Immature natural killer cell (primary cell): ENCODE measurements around the gene FBLN2. TPM values are rescaled to one million over a fixed set of nuclear protein-coding genes. Genes with fewer than 3 reads are reported as not detected.

Source experiments
- DNase-seq, 3 donors: peaks; one replicate each; pipeline ENCODE4 v3.0.0; 2022; ENCODE audit warnings: mixed read lengths in 1 of 3
- H3K27ac Mint-ChIP-seq, 6 donors: one replicate each; pipeline ENCODE4 v1.8.0; 2020; ENCODE audit warnings: mixed read lengths in 6 of 6, mild to moderate bottlenecking in 5 of 6, inconsistent platforms in 4 of 6, moderate library complexity in 3 of 6
- H3K27me3 Mint-ChIP-seq, 3 donors: one replicate each; pipeline ENCODE4 v1.8.0; 2020 to 2021; ENCODE audit warnings: low read depth in 3 of 3, mild to moderate bottlenecking in 3 of 3, mixed read lengths in 3 of 3, moderate library complexity in 3 of 3, inconsistent platforms in 1 of 3
- H3K36me3 Mint-ChIP-seq, 3 donors: one replicate each; pipeline ENCODE4 v1.8.0; 2020; ENCODE audit warnings: mixed read lengths in 3 of 3, inconsistent platforms in 2 of 3, mild to moderate bottlenecking in 2 of 3
- H3K4me1 Mint-ChIP-seq, 2 donors: one replicate each; pipeline ENCODE4 v1.8.0; 2020; ENCODE audit warnings: inconsistent platforms in 2 of 2, mild to moderate bottlenecking in 2 of 2, mixed read lengths in 2 of 2, moderate library complexity in 1 of 2
- H3K4me3 Mint-ChIP-seq, 5 donors: one replicate each; pipeline ENCODE4 v1.8.0; 2020; ENCODE audit warnings: mild to moderate bottlenecking in 5 of 5, mixed read lengths in 5 of 5, inconsistent platforms in 3 of 5, moderate library complexity in 3 of 5
- H3K9me3 Mint-ChIP-seq, 6 donors: one replicate each; pipeline ENCODE4 v1.8.0; 2020; ENCODE audit warnings: mild to moderate bottlenecking in 6 of 6, mixed read lengths in 6 of 6, inconsistent platforms in 4 of 6, moderate library complexity in 3 of 6
- polyA plus RNA-seq, 3 donors: library from polyadenylated mRNA; unstranded; fragments of 300-500 nt; fragmentation: Illumina TruSeq; gene quantifications; one replicate each; pipeline ENCODE4 v1.2.3, GENCODE V29; 2021

FBLN2 gene
- polyA plus RNA-seq, 3 donors from 2014 or later: 1.8 to 2.5 (median 2.2) TPM

DNA sequence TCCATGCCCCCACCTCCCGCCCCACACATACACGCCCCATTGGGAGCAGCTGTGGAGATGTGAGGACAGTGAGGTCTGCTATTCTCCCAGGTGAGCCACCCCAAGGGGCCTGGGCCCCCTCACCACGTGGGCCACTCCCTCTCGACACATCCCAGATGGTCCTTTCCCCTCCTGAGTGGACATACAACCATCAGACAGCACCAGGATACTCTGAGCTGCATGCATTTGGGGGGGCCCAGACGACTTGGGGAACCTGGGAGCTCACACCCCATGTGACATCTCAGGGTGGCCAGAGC, 17.5 kb downstream of the FBLN2 start:
- DNase-seq: no peak
- H3K27me3 Mint-ChIP-seq: peaks cover 0 to 5% (median 2%) of the 10 kb centered on the region in 3 donors
- H3K4me3 Mint-ChIP-seq: no peak overlapping the region
- no peak overlapping the region for H3K27ac Mint-ChIP-seq
- H3K36me3 Mint-ChIP-seq: no peaks in the 10 kb centered on the region
- H3K9me3 Mint-ChIP-seq: no peaks in the 10 kb centered on the region
- no peaks in the 10 kb centered on the region for H3K4me1 Mint-ChIP-seq

DNA sequence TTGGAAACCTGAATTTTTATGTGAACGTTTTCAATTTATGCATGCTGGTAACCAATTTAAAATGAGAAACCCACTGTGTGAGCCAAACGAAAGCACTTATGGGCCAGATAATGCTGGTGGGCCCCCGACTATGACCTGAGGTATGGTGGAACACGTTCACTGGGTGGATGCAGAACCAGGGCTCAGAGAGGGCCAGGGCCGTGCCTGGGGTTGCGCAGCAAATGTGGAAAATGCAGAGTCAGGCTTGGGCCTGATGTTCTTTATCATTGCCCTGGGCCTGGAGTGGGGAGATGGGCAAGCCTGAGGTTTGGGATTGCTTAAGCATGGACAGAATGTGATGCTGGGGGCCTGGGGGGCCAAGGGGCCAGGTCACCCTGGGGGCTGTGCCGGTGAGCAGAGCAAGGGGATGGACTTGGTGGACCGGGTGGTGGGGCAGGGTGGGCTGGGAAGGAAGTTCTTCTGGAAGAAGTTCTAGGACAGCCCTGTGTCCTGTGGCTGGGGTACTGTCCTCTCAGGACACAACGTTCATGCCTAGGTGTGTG, 17.9 kb downstream of the FBLN2 start:
- DNase-seq: no peak
- peaks cover 0 to 5% (median 2%) of the 10 kb centered on the region in 3 donors for H3K27me3 Mint-ChIP-seq
- H3K27ac Mint-ChIP-seq: no peak overlapping the region
- H3K9me3 Mint-ChIP-seq: no peaks in the 10 kb centered on the region
- no peaks in the 10 kb centered on the region for H3K4me1 Mint-ChIP-seq
- H3K36me3 Mint-ChIP-seq: no peaks in the 10 kb centered on the region
- no peak overlapping the region for H3K4me3 Mint-ChIP-seq

DNA sequence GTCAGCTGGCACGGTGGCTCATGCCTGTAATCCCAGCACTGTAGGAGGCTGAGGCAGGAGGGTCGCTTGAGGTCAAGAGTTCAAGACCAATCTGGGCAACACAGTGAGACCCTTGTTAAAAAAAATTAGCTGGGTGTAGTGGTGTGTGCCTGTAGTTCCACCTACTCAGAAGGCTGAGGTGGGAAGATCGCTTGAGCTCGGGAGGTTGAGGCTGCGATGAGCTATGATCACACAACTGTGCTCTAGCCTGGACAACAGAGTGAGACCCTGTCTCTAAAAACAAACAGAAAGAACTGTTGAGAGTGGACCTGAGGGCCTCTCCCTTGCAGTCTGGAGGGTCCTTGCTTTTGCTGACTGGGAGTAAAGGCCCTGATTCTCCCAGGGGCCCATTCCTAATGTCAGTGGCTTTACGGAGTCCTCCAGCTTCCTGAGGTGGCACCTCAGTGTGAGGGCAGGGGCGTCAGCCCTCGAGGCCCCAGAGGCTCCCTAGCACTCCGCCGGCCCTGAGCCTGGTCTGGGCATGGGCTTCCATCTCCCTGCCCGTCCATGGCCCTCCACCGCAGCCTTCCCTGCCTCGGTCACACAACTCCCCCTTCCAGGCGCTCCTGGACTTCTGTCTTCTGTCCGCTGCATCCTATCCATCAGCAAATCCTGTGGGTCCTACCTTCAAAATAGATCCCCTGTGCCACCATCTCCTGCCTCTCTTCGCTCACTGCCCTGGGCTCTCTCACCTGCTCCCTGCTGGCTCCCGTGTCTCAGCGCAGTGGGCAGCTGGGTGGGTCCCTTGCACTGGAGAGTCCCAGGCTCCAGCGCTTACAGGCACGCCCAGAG, 19.0 kb downstream of the FBLN2 start:
- H3K4me3 Mint-ChIP-seq: no peak overlapping the region
- no peak for DNase-seq
- peaks cover 0 to 2% (median 2%) of the 10 kb centered on the region in 3 donors for H3K27me3 Mint-ChIP-seq
- no peak overlapping the region for H3K27ac Mint-ChIP-seq
- H3K4me1 Mint-ChIP-seq: no peaks in the 10 kb centered on the region
- H3K36me3 Mint-ChIP-seq: no peaks in the 10 kb centered on the region
- no peaks in the 10 kb centered on the region for H3K9me3 Mint-ChIP-seq

DNA sequence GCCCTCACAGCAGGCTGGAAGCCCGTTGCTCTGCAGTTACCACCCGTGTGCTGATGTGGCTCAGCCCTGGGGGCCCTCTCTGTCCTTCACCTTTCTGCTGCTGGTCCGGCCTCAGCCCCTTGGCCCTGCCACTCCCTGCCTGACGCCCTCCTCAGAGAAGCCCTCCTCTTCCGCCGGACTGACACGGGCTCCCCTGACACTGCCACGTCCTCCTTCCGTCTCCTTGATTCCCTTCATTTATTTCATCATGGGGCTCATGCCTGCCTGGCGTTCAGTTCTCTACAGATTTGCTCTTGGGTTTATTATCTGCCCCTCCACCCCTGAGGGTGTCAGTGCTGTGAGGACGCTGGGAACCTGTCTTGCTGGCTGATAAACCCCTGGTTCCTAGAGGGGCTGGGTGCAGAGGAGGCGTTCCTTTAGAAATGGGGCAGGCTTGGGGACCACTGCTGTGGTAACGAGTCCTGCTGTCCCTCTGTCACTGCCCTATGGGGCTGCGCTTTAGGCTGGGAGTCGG, 19.6 kb downstream of the FBLN2 start:
- Mint-ChIP-seq H3K27ac (no peak overlapping the region), H3K4me1 (no peaks in the 10 kb centered on the region), H3K27me3 (peaks cover 0 to 2% (median 0%) of the 10 kb centered on the region in 3 donors)

DNA sequence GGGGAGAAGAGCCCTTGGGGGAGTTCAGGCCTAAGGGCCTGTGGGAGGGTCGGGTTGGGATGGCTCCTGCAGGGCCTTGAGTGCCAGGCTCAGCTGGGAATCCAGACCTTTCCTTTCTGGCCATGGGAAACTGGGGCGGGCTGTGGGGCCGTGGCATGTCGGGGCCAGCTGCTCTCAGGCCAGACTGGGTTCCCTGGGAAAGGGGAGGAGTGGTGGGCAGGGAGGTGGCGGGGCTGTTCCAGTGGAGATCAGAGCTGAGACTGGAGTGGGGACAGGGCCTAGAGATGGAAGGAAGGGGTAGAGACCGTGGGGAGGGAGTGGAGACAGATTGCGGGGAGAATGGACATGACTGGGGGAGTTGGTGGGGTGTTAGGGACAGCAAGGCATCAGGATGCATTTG, 20.3 kb downstream of the FBLN2 start:
- Mint-ChIP-seq H3K4me3 (no peak overlapping the region), H3K27me3 (peaks cover 0 to 2% (median 0%) of the 10 kb centered on the region in 3 donors), H3K4me1 (no peaks in the 10 kb centered on the region), H3K27ac (no peak overlapping the region), H3K9me3 (no peaks in the 10 kb centered on the region), H3K36me3 (no peaks in the 10 kb centered on the region)
- no peak for DNase-seq

More for the DNA sequence above, 19.6 kb downstream of the FBLN2 start:
- Mint-ChIP-seq H3K4me3 (no peak overlapping the region), H3K9me3 (no peaks in the 10 kb centered on the region), H3K36me3 (no peaks in the 10 kb centered on the region)
- DNase-seq: no peak

DNA sequence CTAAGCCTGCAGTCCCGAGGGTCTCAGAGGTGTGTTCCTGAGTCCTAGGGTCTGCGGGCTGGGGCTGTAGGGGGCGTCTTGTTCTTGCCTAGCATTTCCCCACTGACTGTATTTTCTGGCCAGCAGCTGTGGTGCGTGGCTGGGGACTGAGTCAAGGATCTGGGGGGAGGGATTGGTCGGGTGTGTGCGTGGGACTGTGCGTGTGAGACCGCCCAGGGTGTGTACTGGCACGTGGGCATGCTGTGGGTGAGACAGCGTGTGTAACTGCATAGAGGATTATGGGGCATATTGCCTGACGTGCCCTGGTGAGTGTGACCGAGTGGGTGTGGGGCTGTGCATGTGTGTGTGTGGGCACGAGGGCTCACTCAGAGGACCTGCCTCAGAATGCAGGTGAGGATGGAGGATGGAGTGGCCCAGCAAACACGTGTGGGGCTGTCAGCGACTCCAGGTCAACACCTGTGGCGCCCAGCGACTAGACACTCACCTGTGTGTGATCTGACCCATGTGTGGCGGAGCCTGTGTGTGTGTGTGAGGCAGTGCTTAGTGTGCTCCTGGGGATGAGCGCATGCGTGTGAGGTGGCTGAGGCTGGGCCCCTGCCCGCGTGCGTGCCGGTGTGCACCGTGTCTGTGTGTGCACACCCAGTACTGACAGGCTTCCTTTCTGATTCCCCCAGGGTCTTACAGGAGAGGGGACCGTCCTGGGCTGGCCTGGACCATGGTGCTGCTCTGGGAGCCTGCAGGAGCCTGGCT, 20.9 kb downstream of the FBLN2 start:
- Mint-ChIP-seq H3K27ac (peak overlapping the region in 1 of 6 donors; percentile 60), H3K27me3 (peaks cover 0 to 2% (median 0%) of the 10 kb centered on the region in 3 donors), H3K4me1 (no peaks in the 10 kb centered on the region), H3K4me3 (no peak overlapping the region), H3K36me3 (no peaks in the 10 kb centered on the region), H3K9me3 (no peaks in the 10 kb centered on the region)
- DNase-seq: no peak

DNA sequence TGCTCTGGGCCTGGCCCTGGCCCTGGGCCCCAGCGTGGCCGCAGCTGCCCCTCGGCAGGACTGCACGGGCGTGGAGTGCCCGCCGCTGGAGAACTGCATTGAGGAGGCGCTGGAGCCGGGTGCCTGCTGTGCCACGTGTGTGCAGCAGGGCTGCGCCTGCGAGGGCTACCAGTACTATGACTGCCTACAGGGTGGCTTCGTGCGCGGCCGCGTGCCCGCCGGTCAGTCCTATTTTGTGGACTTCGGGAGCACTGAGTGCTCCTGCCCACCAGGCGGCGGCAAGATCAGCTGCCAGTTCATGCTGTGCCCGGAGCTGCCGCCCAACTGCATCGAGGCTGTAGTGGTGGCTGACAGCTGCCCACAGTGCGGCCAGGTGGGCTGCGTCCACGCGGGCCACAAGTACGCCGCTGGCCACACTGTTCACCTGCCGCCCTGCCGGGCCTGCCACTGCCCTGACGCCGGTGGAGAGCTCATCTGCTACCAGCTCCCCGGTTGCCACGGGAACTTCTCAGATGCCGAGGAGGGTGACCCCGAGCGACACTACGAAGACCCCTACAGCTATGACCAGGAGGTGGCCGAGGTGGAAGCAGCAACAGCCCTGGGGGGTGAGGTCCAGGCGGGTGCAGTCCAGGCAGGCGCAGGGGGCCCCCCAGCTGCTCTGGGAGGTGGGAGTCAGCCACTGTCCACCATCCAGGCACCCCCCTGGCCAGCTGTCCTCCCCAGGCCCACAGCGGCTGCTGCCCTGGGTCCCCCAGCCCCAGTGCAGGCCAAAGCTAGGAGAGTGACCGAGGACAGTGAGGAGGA, 21.7 kb downstream of the FBLN2 start:
- Mint-ChIP-seq H3K4me3 (no peak overlapping the region), H3K9me3 (no peaks in the 10 kb centered on the region), H3K36me3 (no peaks in the 10 kb centered on the region), H3K27ac (no peak overlapping the region), H3K27me3 (peaks cover 0 to 2% (median 2%) of the 10 kb centered on the region in 3 donors), H3K4me1 (no peaks in the 10 kb centered on the region)
- no peak for DNase-seq

DNA sequence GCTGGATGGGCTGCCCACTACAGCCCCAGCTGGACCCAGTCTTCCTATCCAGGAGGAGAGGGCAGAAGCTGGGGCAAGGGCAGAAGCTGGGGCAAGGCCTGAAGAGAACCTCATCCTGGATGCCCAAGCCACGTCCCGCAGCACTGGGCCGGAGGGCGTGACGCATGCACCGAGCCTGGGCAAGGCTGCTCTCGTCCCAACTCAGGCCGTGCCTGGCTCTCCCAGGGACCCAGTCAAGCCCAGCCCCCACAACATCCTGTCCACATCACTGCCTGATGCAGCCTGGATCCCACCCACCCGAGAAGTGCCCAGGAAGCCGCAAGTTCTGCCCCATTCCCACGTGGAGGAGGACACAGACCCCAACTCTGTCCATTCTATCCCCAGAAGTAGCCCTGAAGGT, 22.3 kb downstream of the FBLN2 start:
- Mint-ChIP-seq H3K9me3 (no peaks in the 10 kb centered on the region), H3K4me3 (no peak overlapping the region), H3K36me3 (no peaks in the 10 kb centered on the region), H3K27me3 (peaks cover 0 to 4% (median 2%) of the 10 kb centered on the region in 3 donors), H3K4me1 (no peaks in the 10 kb centered on the region), H3K27ac (no peak overlapping the region)
- DNase-seq: no peak

DNA sequence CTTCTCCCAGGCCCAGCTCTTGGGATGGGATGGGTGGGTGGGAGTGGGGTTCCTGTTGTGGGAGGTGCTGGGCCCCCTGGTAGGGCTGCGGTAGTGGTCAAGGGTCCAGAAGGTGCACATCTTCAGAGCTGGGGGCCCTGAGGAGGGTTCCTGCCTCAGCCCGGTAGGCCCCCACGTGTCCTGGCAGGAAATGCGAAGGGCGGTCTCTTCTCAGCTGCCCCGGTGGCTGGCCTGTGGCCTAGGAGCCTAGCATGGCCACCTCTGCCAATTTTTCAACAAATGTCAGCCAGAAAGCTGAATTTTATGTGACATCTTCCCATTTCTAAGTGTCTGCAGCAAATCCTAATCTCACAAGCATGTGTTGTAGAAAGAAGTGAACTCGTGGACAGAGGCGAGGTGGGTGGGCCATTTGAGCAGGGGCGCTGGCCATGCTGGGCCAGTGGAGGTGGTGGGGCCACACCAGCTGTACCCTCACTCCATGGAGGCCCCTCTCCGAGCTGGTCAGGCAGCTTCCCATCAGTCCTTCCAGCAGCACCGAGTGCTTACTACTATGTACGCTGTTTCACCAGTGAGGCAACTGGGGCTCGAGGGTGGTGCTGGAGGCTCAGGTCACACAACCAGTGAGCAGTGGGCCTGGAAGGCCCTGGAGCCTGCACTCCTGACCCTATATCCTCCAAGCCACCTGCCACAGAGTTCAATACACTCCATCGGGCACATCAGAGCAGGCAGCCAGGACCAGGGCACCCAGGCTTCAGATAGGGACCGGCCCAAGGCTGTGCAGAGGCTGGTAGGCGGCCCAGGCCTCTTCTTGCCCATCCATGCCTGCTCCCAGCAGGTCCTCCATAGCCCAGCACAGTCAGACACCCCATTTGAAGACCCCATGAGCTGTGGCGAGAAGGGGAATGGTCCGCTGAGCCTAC, 23.2 kb downstream of the FBLN2 start:
- Mint-ChIP-seq H3K4me3 (no peak overlapping the region), H3K27ac (no peak overlapping the region), H3K36me3 (no peaks in the 10 kb centered on the region), H3K27me3 (peaks cover 0 to 4% (median 2%) of the 10 kb centered on the region in 3 donors), H3K9me3 (no peaks in the 10 kb centered on the region), H3K4me1 (no peaks in the 10 kb centered on the region)
- DNase-seq: no peak

DNA sequence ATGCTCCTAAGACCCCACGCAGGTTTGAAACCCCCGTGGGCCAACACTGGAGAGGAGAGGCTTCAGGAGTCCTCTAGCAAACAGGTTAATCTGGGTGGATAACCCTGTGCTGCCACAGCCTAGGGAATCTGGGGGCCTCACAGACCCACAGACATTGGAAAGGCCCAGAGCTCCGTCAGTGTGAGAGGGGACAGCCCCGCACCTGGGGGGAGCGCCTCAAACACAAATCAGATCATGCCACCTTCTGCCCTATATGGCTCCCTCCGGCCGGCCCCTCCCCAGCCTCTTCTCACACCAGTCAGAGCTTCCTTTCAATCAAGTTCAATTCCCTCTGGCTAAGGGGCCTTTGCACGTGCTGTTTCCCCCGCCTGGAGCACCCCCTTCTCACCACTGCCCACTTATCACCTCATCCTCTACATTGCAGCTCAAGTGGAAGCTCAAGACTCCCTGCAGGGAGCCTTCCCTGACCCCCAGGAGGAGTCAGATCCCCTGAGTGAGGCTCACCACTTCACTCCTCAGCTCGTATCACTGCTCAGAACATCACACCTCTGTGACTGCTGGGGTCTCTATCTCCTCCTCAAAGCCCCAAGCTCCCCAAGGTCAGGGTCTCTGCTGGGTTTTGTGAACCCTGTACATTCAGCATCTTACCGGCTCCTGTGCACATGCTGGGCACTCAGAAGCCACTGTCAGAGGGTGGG, 24.1 kb downstream of the FBLN2 start:
- peaks cover 0 to 4% (median 2%) of the 10 kb centered on the region in 3 donors for H3K27me3 Mint-ChIP-seq

DNA sequence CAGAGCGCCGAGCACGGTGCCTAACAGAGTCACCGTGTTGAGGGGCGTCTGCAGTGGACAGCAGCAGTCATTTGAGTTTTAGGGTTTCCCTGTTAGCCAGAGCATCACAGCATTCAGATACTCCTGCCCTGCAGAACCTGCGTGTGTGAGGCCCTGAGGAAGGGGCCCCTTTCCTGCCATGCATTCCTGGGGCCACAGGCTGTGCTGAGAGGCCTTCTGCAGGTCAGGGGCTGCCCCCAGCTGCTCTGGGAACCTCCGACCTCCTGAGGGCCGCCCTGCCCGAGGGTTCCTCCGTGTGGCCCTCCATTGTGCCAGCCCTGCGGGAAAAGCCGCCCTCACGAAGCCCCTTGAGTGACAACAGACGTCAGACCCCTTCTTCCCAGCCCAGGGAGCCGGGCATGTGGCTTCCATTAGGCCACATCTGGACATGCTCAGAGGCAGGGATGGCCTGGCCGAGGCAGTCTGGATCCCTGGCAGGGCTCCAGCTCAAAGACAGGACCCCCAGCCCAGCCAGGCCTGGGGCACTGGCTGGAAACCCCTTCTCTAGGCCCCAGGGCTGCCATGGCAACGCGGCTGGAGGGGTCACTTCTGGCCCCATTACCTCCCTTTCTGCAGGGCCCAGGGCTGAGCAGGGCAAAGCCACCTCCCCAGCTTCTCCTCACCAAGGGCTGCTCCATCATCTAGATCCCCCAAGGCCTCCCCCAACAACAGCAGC, 25.3 kb downstream of the FBLN2 start:
- Mint-ChIP-seq H3K9me3 (no peaks in the 10 kb centered on the region), H3K27ac (no peak overlapping the region), H3K4me1 (no peaks in the 10 kb centered on the region), H3K36me3 (no peaks in the 10 kb centered on the region), H3K27me3 (peaks cover 0 to 2% (median 2%) of the 10 kb centered on the region in 3 donors), H3K4me3 (no peak overlapping the region)
- DNase-seq: no peak

More for the DNA sequence above, 24.1 kb downstream of the FBLN2 start:
- H3K4me3 Mint-ChIP-seq: no peak overlapping the region
- peak overlapping the region in 1 of 6 donors; percentile 26 for H3K27ac Mint-ChIP-seq
- no peak for DNase-seq
- no peaks in the 10 kb centered on the region for H3K9me3 Mint-ChIP-seq
- H3K36me3 Mint-ChIP-seq: no peaks in the 10 kb centered on the region
- no peaks in the 10 kb centered on the region for H3K4me1 Mint-ChIP-seq
